Body of pancreas (tissue), 4 donors: Measurements from ENCODE around the gene SFXN5.
"Not testable (repeated sequence)": the region's sequence is repeated elsewhere in the genome, so short reads cannot be mapped to it uniquely, and the experiment has no call there.

Source experiments
- POLR2A ChIP-seq, 3 donors: fragments of 450-650 bp; IDR thresholded peaks; one replicate each; pipeline ENCODE4 v1.6.1; 2016; ENCODE audit warnings: antibody characterized with exemption in 3 of 3, mild to moderate bottlenecking in 2 of 3
- TF ChIP-seq, protein P1 (sequence below), 7 experiments: fragments of 450-650 bp in 4 of 7; fragments of 200-600 bp in 3 of 7; sonication (generic) in 3 of 7; IDR thresholded peaks; one replicate each; pipeline ENCODE4 v1.5.1; 2016 to 2019; ENCODE audit warnings: antibody characterized with exemption in 7 of 7

DNA sequence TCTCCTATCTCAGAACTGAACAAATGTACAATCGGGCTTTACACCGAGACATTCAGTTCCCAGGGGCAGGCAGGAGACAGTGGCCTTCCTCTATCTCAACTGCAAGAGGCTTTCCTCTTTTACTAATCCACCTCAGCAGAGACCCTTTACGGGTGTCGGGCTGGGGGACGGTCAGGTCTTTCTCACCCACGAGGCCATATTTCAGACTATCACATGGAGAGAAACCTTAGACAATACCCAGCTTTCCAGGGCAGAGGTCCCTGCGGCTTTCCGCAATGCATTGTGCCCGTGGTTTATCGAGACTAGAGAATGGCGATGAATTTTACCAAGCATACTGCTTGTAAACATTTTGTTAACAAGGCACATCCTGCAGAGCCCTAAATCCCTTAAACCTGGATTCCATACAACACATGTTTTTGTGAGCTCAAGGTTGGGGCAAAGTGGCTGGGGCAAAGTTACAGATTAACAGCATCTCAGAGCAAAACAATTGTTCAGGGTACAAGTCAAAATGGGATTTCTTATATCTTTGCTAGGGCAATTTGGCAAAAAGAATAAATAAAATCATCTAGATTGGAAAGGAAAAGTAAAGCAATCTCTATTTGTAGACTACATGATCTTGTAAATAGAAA lies 48.2 kb upstream of the SFXN5 start:
- TF ChIP-seq, protein P1, sequence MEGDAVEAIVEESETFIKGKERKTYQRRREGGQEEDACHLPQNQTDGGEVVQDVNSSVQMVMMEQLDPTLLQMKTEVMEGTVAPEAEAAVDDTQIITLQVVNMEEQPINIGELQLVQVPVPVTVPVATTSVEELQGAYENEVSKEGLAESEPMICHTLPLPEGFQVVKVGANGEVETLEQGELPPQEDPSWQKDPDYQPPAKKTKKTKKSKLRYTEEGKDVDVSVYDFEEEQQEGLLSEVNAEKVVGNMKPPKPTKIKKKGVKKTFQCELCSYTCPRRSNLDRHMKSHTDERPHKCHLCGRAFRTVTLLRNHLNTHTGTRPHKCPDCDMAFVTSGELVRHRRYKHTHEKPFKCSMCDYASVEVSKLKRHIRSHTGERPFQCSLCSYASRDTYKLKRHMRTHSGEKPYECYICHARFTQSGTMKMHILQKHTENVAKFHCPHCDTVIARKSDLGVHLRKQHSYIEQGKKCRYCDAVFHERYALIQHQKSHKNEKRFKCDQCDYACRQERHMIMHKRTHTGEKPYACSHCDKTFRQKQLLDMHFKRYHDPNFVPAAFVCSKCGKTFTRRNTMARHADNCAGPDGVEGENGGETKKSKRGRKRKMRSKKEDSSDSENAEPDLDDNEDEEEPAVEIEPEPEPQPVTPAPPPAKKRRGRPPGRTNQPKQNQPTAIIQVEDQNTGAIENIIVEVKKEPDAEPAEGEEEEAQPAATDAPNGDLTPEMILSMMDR (IDR thresholded peaks at IDR 0.05) = not testable (repeated sequence)
- not testable (repeated sequence) for TF ChIP-seq POLR2A (IDR thresholded peaks at IDR 0.05)
